Right lobe of liver (tissue), 4 donors: ENCODE data around the gene SLC11A2.

Source experiments
- CTCF ChIP-seq, 4 donors: fragments of 200-600 bp in 3 of 4; fragments of 450-650 bp in 1 of 4; IDR thresholded peaks; one replicate each; pipeline versions ENCODE4 v1.5.1 to v1.8.0; 2016 to 2022; ENCODE audit warnings: antibody characterized with exemption in 4 of 4, mild to moderate bottlenecking in 2 of 4
- POLR2A ChIP-seq: fragments of 450-650 bp; IDR thresholded peaks from one replicate; pipeline ENCODE4 v1.6.1; 2017; ENCODE audit warnings: antibody characterized with exemption, mild to moderate bottlenecking
- donor health status: DM: no; HTN: no; CAD: no.
- donor health status: DM: no; HTN: no; CAD: no.
- donor health status: DM: no; HTN: yes; CAD: no.

- peak; percentile 25 to 47 (median 38) for TF ChIP-seq CTCF (IDR thresholded peaks at IDR 0.05)
- no peak for TF ChIP-seq POLR2A
Observed at GRCh38 chr12:51028126-51028812, 2.1 kb upstream of the SLC11A2 start.
